Thyroid gland (tissue), 4 donors: ENCODE results near the gene SLC4A4.

ENCODE experiments used
- CTCF ChIP-seq, 6 experiments: fragments of 200-600 bp in 3 of 6; fragments of 450-650 bp in 3 of 6; sonication (generic) in 3 of 6; IDR thresholded peaks; one replicate each; pipeline ENCODE4 v1.5.1; 2016 to 2019; ENCODE audit warnings: antibody characterized with exemption in 6 of 6, mild to moderate bottlenecking in 2 of 6, inconsistent platforms in 1 of 6, moderate library complexity in 1 of 6
- POLR2A ChIP-seq, 2 donors: fragments of 450-650 bp; IDR thresholded peaks; one replicate each; pipeline ENCODE4 v1.6.1; 2017; ENCODE audit warnings: antibody characterized with exemption in 2 of 2, mild to moderate bottlenecking in 2 of 2, moderate library complexity in 1 of 2

DNA sequence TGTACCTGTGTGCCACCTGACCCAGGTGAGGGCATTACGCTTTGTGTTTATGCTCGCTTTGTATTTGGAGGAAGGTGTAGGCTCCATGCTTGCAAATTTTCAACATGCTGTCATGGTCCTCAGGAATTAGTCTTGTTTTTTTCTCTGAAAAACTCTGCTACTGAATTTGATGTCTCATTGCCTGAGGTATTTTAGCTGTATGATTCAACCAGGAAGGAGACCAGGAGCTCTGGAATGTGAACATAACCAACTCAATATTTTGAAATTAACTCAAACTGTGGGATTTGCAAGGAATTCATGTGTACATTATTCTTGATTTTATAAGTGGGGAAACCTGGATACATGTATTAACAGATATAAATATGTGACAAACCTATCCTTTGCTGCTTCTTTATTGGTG lies 134.1 kb downstream of the SLC4A4 start:
- TF ChIP-seq CTCF (IDR thresholded peaks at IDR 0.05) = no peak
- TF ChIP-seq POLR2A (IDR thresholded peaks at IDR 0.05) = no peak
